Smooth muscle cell (in vitro differentiated cells): Measurements from ENCODE around the gene CDH4. TPM values are rescaled to one million over a fixed set of nuclear protein-coding genes. Genes with fewer than 3 reads are reported as not detected.
"Not testable (repeated sequence)": the region's sequence is repeated elsewhere in the genome, so short reads cannot be mapped to it uniquely, and the experiment has no call there.

ENCODE experiments used
- DNase-seq: peaks from one replicate; lab custom pipeline; 2025; ENCODE audit not compliant: unreplicated experiment; lab: John Stamatoyannopoulos, UW
- H2AFZ ChIP-seq: fragments of 200-600 bp; sonication (generic); 2 replicates; pipeline ENCODE4 v1.6.0; 2016; ENCODE audit warnings: antibody characterized with exemption, low read depth, mild to moderate bottlenecking
- H3F3A ChIP-seq: fragments of 200-600 bp; sonication (generic); 2 replicates; pipeline ENCODE4 v1.6.0; 2017; ENCODE audit warnings: antibody characterized with exemption, low read depth
- H3K27ac ChIP-seq: fragments of 200-600 bp; sonication (generic); 2 replicates; pipeline ENCODE4 v1.5.1; 2016; ENCODE audit warnings: low read depth, mild to moderate bottlenecking
- H3K27me3 ChIP-seq: fragments of 200-600 bp; sonication (generic); 2 replicates; pipeline ENCODE4 v1.6.1; 2016; ENCODE audit warnings: low read depth, mild to moderate bottlenecking
- H3K36me3 ChIP-seq: fragments of 200-600 bp; sonication (generic); 2 replicates; pipeline ENCODE4 v1.5.1; 2016; ENCODE audit warnings: low read depth
- H3K4me1 ChIP-seq: fragments of 200-600 bp; sonication (generic); 2 replicates; pipeline ENCODE4 v1.5.1; 2016; ENCODE audit warnings: low read depth
- H3K4me2 ChIP-seq: fragments of 200-600 bp; sonication (generic); 2 replicates; pipeline ENCODE4 v1.6.0; 2016; ENCODE audit warnings: mild to moderate bottlenecking
- H3K4me3 ChIP-seq: fragments of 200-600 bp; sonication (generic); 2 replicates; pipeline ENCODE4 v1.5.1; 2016; ENCODE audit warnings: mild to moderate bottlenecking
- H3K79me2 ChIP-seq: fragments of 200-600 bp; sonication (generic); 2 replicates; pipeline ENCODE4 v1.6.0; 2016; ENCODE audit warnings: low read depth, mild to moderate bottlenecking
- H3K9ac ChIP-seq: fragments of 200-600 bp; sonication (generic); 2 replicates; pipeline ENCODE4 v1.6.0; 2016; ENCODE audit warnings: low read depth
- H3K9me3 ChIP-seq: fragments of 200-600 bp; sonication (generic); replicated peaks from 2 replicates; pipeline ENCODE4 v1.5.1; 2016; ENCODE audit warnings: low read depth
- H4K20me1 ChIP-seq: fragments of 200-600 bp; sonication (generic); 2 replicates; pipeline ENCODE4 v1.6.0; 2016; ENCODE audit warnings: low read depth
- CTCF ChIP-seq: fragments of 200-600 bp; sonication (generic); IDR thresholded peaks from 2 replicates; pipeline ENCODE4 v1.5.1; 2017; ENCODE audit warnings: borderline replicate concordance, mild to moderate bottlenecking, antibody characterized with exemption; ENCODE audit not compliant: insufficient read depth, poor library complexity, severe bottlenecking
- WGBS: methylation state at CpG from one replicate; pipeline ENCODE4 v1.1.7; 2016; ENCODE audit warnings: low lambda C conversion rate; 5-methylcytosine and 5-hydroxymethylcytosine counted together
- polyA plus RNA-seq: library from polyadenylated mRNA; unstranded; fragments of >200 nt; fragmentation: Nextera tagmentation; extraction: Ambion mirVana; gene quantifications from 2 replicates; pipeline ENCODE4 v1.2.1, GENCODE V29; 2016
- total RNA-seq: library from RNA; depleted of rRNA; stranded (reverse); fragments of >200 nt; gene quantifications from 2 replicates; pipeline ENCODE4 v1.2.3, GENCODE V29; 2014

The CDH4 gene
- total and polyA plus RNA-seq, 2 experiments from 2014 or later: 0.03 to 0.04 TPM

- Histone ChIP-seq H3K27me3 (peaks cover 4% of the 10 kb centered on the region), H3F3A (no peaks in the 10 kb centered on the region), H3K9ac (no peak overlapping the region), H3K9me3 (no peaks in the 10 kb centered on the region), H3K27ac (no peak overlapping the region), H3K4me2 (no peak overlapping the region), H4K20me1 (no peaks in the 10 kb centered on the region), H2AFZ (no peak overlapping the region), H3K4me3 (no peak overlapping the region), H3K4me1 (no peaks in the 10 kb centered on the region), H3K36me3 (no peaks in the 10 kb centered on the region), H3K79me2 (no peaks in the 10 kb centered on the region)
- no peak for TF ChIP-seq CTCF
- WGBS: 93% methylated on average over 22 of the region's 22 CpGs
- no peak for DNase-seq
Observed at GRCh38 chr20:61968036-61968810, 716.2 kb downstream of the CDH4 start.

- no peaks in the 10 kb centered on the region for H3K9me3 ChIP-seq
- H3K79me2 ChIP-seq: no peaks in the 10 kb centered on the region
- no peak for DNase-seq
- H3K36me3 ChIP-seq: no peaks in the 10 kb centered on the region
- no peak overlapping the region for H3K4me3 ChIP-seq
- H3K9ac ChIP-seq: no peak overlapping the region
- H3F3A ChIP-seq: no peaks in the 10 kb centered on the region
- peaks cover 4% of the 10 kb centered on the region for H3K27me3 ChIP-seq
- TF ChIP-seq CTCF: no peak
- no peaks in the 10 kb centered on the region for H4K20me1 ChIP-seq
- 91% methylated on average over 11 of the region's 11 CpGs for WGBS
- H3K4me2 ChIP-seq: no peak overlapping the region
- H3K27ac ChIP-seq: no peak overlapping the region
- no peaks in the 10 kb centered on the region for H3K4me1 ChIP-seq
- H2AFZ ChIP-seq: no peak overlapping the region
Observed at GRCh38 chr20:61968932-61969331, 716.9 kb downstream of the CDH4 start.

GRCh38 chr20:61969806-61970205 is 717.7 kb downstream of the CDH4 start:
- Histone ChIP-seq H3K4me3 (no peak overlapping the region), H3F3A (no peaks in the 10 kb centered on the region), H3K4me2 (no peak overlapping the region), H3K9ac (no peak overlapping the region), H3K79me2 (no peaks in the 10 kb centered on the region), H3K4me1 (no peaks in the 10 kb centered on the region), H3K36me3 (no peaks in the 10 kb centered on the region), H3K9me3 (no peaks in the 10 kb centered on the region), H4K20me1 (no peaks in the 10 kb centered on the region), H3K27ac (no peak overlapping the region), H2AFZ (no peak overlapping the region), H3K27me3 (peaks cover 4% of the 10 kb centered on the region)
- 97% methylated on average over 18 of the region's 27 CpGs for WGBS
- no peak for TF ChIP-seq CTCF
- no peak for DNase-seq

- DNase-seq: no peak
- WGBS: 99% methylated on average over 14 of the region's 14 CpGs
- H2AFZ ChIP-seq: no peak overlapping the region
Observed at GRCh38 chr20:61970357-61970756, 718.3 kb downstream of the CDH4 start.

GRCh38 chr20:61971595-61971994 is 719.5 kb downstream of the CDH4 start:
- not testable (repeated sequence) for H3K4me1 ChIP-seq, H3K27me3 ChIP-seq, H3K4me2 ChIP-seq, DNase-seq, H3F3A ChIP-seq, H3K79me2 ChIP-seq, H2AFZ ChIP-seq, H3K27ac ChIP-seq, H3K9me3 ChIP-seq, H3K36me3 ChIP-seq, H4K20me1 ChIP-seq, H3K9ac ChIP-seq, H3K4me3 ChIP-seq
- WGBS: 97% methylated on average over 13 of the region's 13 CpGs

More at GRCh38 chr20:61970357-61970756, 718.3 kb downstream of the CDH4 start:
- no peak overlapping the region for H3K4me3 ChIP-seq
- H3K4me2 ChIP-seq: no peak overlapping the region
- no peak overlapping the region for H3K27ac ChIP-seq
- H3K9me3 ChIP-seq: no peaks in the 10 kb centered on the region
- no peaks in the 10 kb centered on the region for H3K36me3 ChIP-seq
- H3K4me1 ChIP-seq: no peaks in the 10 kb centered on the region
- no peaks in the 10 kb centered on the region for H3K27me3 ChIP-seq
- H3K79me2 ChIP-seq: no peaks in the 10 kb centered on the region
- no peaks in the 10 kb centered on the region for H3F3A ChIP-seq
- TF ChIP-seq CTCF: no peak
- no peaks in the 10 kb centered on the region for H4K20me1 ChIP-seq
- no peak overlapping the region for H3K9ac ChIP-seq
